ENCODE results near the gene UNC13A.

DNA sequence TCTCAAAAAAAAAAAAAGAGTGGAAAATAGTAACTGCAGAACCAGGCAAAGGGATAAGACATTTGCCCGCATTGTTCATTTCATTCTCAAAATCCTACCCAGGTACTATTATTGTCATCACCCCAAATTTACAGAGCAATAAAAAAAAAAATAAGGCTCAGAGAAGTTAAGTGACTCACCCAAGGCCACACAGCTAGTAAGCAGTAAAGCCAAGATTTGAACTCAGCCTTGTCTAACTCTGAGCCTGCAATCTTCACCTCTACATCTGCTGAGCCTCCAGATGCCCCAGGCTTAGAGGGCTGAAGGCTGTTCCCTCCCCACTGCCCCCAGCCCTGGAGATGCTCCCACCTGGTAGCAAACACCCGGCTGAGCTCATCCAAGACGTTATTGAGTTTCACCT is 61.0 kb downstream of the UNC13A start:
- TF ChIP-seq CTCF (IDR thresholded peaks at IDR 0.05): no peak
- TF ChIP-seq ZFX (IDR thresholded peaks at IDR 0.05; ENCODE audit: borderline replicate concordance): no peak

Data from 22Rv1 (cell line).